Brain microvascular endothelial cell (primary cell): ENCODE data around the gene ZNF33B.

ENCODE experiments used
- DNase-seq: peaks from one replicate; pipeline ENCODE4 v3.0.0-alpha.2; 2020
- H3K27ac ChIP-seq: fragments of 250-450 bp; sonication (Bioruptor Pico); 2 replicates; pipeline ENCODE4 v1.5.1; 2020; ENCODE audit warnings: mild to moderate bottlenecking, moderate library complexity
- H3K27me3 ChIP-seq: fragments of 250-450 bp; sonication (Bioruptor Pico); replicated peaks from 2 replicates; pipeline ENCODE4 v1.5.1; 2020; ENCODE audit warnings: mild to moderate bottlenecking
- H3K36me3 ChIP-seq: fragments of 250-450 bp; sonication (Bioruptor Pico); replicated peaks from 2 replicates; pipeline ENCODE4 v1.5.1; 2020; ENCODE audit warnings: mild to moderate bottlenecking
- H3K4me3 ChIP-seq: 2 replicates; pipeline ENCODE4 v1.5.1; 2011; ENCODE audit warnings: low read depth, mild to moderate bottlenecking, control low read depth, low read length, moderate library complexity
- CTCF ChIP-seq: IDR thresholded peaks from 2 replicates; pipeline ENCODE4 v1.5.1; 2011; ENCODE audit warnings: low read depth, mild to moderate bottlenecking, moderate library complexity, low read length, control low read depth, inconsistent platforms; ENCODE audit errors: missing control alignments
- in situ Hi-C: cut with HindIII; loops from 2 replicates; pipeline ENCODE4 v1.10.0; 2017; ENCODE audit warnings: low sequenced_read_pairs, low pct_ligation_motif_present

ZNF33B gene

GRCh38 chr10:42640610-42641229 lies 2.4 kb upstream of the ZNF33B start:
- H3K4me3 ChIP-seq = no peak overlapping the region
- H3K27me3 ChIP-seq = no peaks in the 10 kb centered on the region
- DNase-seq = no peak
- no peak for TF ChIP-seq CTCF
- in situ Hi-C loops = no loop called here
- no peak overlapping the region for H3K27ac ChIP-seq
- no peaks in the 10 kb centered on the region for H3K36me3 ChIP-seq

GRCh38 chr10:42638821-42639270 lies 476 bp upstream of the ZNF33B start:
- no peaks in the 10 kb centered on the region for H3K27me3 ChIP-seq
- H3K4me3 ChIP-seq = peak overlapping the region; percentile 72
- H3K27ac ChIP-seq = peak overlapping the region; percentile 91
- in situ Hi-C loops = no loop called here
- DNase-seq = no peak
- H3K36me3 ChIP-seq = no peaks in the 10 kb centered on the region
- no peak for TF ChIP-seq CTCF

- peak overlapping the region; percentile 72 for H3K4me3 ChIP-seq
- H3K36me3 ChIP-seq = no peaks in the 10 kb centered on the region
- peak overlapping the region; percentile 91 for H3K27ac ChIP-seq
- no peak for DNase-seq
- H3K27me3 ChIP-seq = no peaks in the 10 kb centered on the region
- TF ChIP-seq CTCF = no peak
- in situ Hi-C loops = no loop called here
Observed at GRCh38 chr10:42637648-42638054, 719 bp downstream of the ZNF33B start.

- no peak for DNase-seq
- no peak for TF ChIP-seq CTCF
- no peak overlapping the region for H3K27ac ChIP-seq
- H3K36me3 ChIP-seq = no peaks in the 10 kb centered on the region
- in situ Hi-C loops = no loop called here
- H3K4me3 ChIP-seq = no peak overlapping the region
- H3K27me3 ChIP-seq = no peaks in the 10 kb centered on the region
Observed at GRCh38 chr10:42637142-42637541, 1.2 kb downstream of the ZNF33B start.

- Histone ChIP-seq H3K4me3 (no peak overlapping the region), H3K27me3 (no peaks in the 10 kb centered on the region), H3K27ac (no peak overlapping the region), H3K36me3 (peaks cover 4% of the 10 kb centered on the region)
- DNase-seq = no peak
- no peak for TF ChIP-seq CTCF
- in situ Hi-C loops = no loop called here
Observed at GRCh38 chr10:42635098-42635497, 3.3 kb downstream of the ZNF33B start.

GRCh38 chr10:42632564-42632963 lies 5.8 kb downstream of the ZNF33B start:
- H3K27ac ChIP-seq = no peak overlapping the region
- DNase-seq = no peak
- no peaks in the 10 kb centered on the region for H3K27me3 ChIP-seq
- TF ChIP-seq CTCF = no peak
- in situ Hi-C loops = no loop called here
- H3K4me3 ChIP-seq = no peak overlapping the region
- peaks cover 7% of the 10 kb centered on the region for H3K36me3 ChIP-seq
